Choroid plexus epithelial cell (primary cell): ENCODE data around the gene PRLH.

Source experiments
- DNase-seq: peaks from one replicate; pipeline ENCODE4 v3.0.0-alpha.2; 2010; ENCODE audit warnings: low read depth
- H3K4me3 ChIP-seq: 2 replicates; pipeline ENCODE4 v1.5.1; 2011; ENCODE audit warnings: low read depth, mild to moderate bottlenecking, control low read depth, low read length, moderate library complexity
- TF ChIP-seq, protein P1 (sequence below): conservative IDR thresholded peaks from 2 replicates; pipeline ENCODE4 v1.5.1; 2011; ENCODE audit warnings: low read depth, mild to moderate bottlenecking, control low read depth, inconsistent platforms, low read length, moderate library complexity

Gene PRLH

DNA sequence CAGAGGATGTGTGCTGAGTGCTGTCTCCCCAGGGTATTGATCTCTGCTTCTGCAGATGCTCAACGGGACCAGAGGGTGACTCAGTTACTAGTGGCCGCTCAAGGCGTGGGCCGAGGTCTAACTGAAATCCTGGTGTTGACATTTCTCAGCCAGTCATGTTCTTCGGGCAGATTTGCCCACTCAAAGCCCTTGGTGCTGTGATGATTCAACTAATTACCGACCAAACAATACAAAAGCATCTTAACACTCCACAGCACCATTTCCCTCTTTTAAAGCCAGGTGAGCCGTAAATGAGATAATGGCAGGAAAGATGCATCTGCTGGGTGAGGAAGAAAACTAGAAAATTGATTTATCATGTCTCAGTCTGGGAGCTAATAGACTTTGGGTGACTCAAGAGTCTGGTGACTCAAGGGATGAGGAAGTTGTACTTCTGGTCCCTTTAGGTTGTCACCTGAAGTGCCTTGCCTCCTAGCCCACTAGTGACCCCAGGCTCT, 32.7 kb upstream of the PRLH start:
- TF ChIP-seq, protein P1, sequence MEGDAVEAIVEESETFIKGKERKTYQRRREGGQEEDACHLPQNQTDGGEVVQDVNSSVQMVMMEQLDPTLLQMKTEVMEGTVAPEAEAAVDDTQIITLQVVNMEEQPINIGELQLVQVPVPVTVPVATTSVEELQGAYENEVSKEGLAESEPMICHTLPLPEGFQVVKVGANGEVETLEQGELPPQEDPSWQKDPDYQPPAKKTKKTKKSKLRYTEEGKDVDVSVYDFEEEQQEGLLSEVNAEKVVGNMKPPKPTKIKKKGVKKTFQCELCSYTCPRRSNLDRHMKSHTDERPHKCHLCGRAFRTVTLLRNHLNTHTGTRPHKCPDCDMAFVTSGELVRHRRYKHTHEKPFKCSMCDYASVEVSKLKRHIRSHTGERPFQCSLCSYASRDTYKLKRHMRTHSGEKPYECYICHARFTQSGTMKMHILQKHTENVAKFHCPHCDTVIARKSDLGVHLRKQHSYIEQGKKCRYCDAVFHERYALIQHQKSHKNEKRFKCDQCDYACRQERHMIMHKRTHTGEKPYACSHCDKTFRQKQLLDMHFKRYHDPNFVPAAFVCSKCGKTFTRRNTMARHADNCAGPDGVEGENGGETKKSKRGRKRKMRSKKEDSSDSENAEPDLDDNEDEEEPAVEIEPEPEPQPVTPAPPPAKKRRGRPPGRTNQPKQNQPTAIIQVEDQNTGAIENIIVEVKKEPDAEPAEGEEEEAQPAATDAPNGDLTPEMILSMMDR: no peak
- DNase-seq: no peak

DNA sequence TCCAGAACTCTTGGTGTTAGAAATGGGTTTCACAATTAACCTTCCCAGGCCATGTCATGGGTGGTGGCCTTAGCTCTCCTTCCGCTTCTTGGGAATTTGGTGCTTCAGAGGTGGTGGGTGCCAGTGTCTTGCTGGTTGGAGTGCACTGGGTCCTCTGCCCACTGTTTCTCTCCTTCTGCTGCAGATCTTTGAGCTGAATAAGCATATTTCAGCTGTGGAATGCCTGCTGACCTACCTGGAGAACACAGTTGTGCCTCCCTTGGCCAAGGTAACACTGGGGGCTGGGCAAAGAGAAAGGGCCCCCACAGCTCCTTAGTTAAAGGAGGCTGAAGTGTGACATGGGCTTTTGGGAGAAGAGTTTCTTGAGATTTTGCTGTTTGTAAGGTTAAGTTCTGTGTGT, 32.0 kb upstream of the PRLH start:
- TF ChIP-seq, protein P1: no peak
- no peak for DNase-seq
- H3K4me3 ChIP-seq: no peak overlapping the region

More for the DNA sequence above, 32.7 kb upstream of the PRLH start:
- no peak overlapping the region for H3K4me3 ChIP-seq

GRCh38 chr2:237535385-237536082, 30.8 kb upstream of the PRLH start:
- no peak overlapping the region for H3K4me3 ChIP-seq
- no peak for DNase-seq
- TF ChIP-seq, protein P1: no peak

DNA sequence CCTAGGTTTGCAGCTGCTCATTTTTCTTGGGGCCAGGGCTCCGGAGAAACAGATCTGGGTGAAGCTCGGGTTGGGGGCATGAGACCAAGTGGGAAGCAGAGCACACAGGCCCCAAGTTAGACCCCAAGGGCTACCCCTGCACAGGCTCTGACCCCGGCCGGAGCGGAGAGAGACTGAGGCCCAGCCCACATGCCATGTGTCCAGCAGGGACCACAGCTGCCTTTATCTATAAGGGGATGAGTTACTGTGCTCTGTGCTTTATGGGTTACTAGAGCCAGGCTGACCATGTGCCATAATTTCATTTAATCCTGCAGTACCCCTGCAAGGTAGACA, 30.3 kb upstream of the PRLH start:
- H3K4me3 ChIP-seq: no peak overlapping the region
- TF ChIP-seq, protein P1: no peak
- DNase-seq: no peak

DNA sequence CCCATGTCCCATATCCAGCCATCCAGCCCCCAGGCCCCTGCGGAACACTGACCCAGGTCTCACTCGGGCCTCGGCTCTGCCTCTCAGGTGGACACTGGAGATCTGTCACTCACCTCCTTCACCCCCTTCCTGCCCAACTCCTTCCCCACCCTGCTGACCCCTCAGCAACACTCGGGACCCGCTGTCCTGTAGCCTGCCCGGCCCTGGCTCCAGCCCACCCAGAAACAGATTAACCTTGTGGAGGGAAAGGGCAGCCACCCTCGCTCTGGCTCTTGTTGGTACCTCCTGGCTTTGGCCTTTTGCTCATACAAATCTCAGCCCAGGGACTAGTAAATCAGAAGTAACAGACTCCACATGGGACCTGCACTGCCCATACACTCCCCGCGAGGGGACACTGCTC, 29.8 kb upstream of the PRLH start:
- no peak overlapping the region for H3K4me3 ChIP-seq
- TF ChIP-seq, protein P1: no peak
- no peak for DNase-seq

DNA sequence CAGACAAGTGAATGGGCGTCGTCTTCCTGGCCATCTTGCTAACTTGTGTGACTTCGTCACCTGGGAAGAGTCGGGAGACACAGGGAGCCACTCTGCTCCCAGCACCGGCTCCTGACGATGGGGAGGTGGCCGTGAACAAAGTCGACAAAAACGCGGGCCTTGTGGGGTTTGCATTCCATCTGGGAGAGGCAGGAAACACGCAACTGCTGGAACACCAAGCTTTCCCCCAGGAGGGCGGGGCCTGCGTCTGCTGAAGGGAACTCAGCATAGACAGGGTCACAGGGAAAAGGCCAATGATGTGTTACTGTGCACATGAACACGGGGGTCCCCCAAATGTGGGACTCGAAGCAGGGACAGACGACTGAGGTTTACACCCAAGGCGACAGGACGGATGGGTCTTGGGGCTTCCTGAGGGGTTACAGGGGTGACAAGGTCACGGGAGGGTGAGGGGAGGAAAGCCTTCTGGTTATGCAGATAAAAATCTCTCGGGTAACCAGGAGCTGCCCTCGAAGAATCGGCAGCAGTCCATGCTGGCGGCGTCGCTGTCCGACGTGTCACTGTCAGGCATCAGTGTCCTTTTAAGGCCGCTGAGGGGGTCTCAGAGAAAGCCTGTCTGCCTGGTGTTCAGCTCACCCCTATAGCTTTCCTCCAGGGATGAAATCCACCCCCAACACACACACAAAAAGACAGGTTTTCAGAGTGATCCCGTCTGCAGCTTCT, 28.2 kb upstream of the PRLH start:
- TF ChIP-seq, protein P1: no peak
- no peak overlapping the region for H3K4me3 ChIP-seq
- no peak for DNase-seq
